ENCODE data around the gene GRIN3A.

GRIN3A gene

GRCh38 chr9:101708855-101709254 is 29.6 kb downstream of the GRIN3A start:
- no peak for TF ChIP-seq CTCF (IDR thresholded peaks at IDR 0.05; ENCODE audit: low read depth, low read length)
- Histone ChIP-seq H3K9me3 (no peaks in the 10 kb centered on the region), H3K36me3 (no peaks in the 10 kb centered on the region), H3K27me3 (no peaks in the 10 kb centered on the region), H3K4me1 (no peaks in the 10 kb centered on the region), H3K4me3 (ENCODE audit: low read depth, low read length) (no peak overlapping the region)
- DNase-seq, result no peak

GRCh38 chr9:101707721-101708120 is 30.7 kb downstream of the GRIN3A start:
- no peaks in the 10 kb centered on the region for H3K27me3 ChIP-seq
- no peaks in the 10 kb centered on the region for H3K9me3 ChIP-seq
- no peaks in the 10 kb centered on the region for H3K4me1 ChIP-seq
- TF ChIP-seq CTCF (IDR thresholded peaks at IDR 0.05; ENCODE audit: low read depth, low read length), result no peak
- DNase-seq, result no peak
- H3K4me3 ChIP-seq (ENCODE audit: low read depth, low read length), result no peak overlapping the region
- H3K36me3 ChIP-seq, result no peaks in the 10 kb centered on the region

GRCh38 chr9:101706997-101707396 is 31.4 kb downstream of the GRIN3A start:
- no peak for DNase-seq
- no peaks in the 10 kb centered on the region for H3K36me3 ChIP-seq
- no peaks in the 10 kb centered on the region for H3K9me3 ChIP-seq
- H3K4me3 ChIP-seq (ENCODE audit: low read depth, low read length), result no peak overlapping the region
- no peak for TF ChIP-seq CTCF (IDR thresholded peaks at IDR 0.05; ENCODE audit: low read depth, low read length)
- no peaks in the 10 kb centered on the region for H3K27me3 ChIP-seq
- no peaks in the 10 kb centered on the region for H3K4me1 ChIP-seq

- no peak for DNase-seq
- no peaks in the 10 kb centered on the region for H3K9me3 ChIP-seq
- H3K4me3 ChIP-seq (ENCODE audit: low read depth, low read length), result no peak overlapping the region
- H3K36me3 ChIP-seq, result no peaks in the 10 kb centered on the region
- no peaks in the 10 kb centered on the region for H3K27me3 ChIP-seq
- H3K4me1 ChIP-seq, result no peaks in the 10 kb centered on the region
- TF ChIP-seq CTCF (IDR thresholded peaks at IDR 0.05; ENCODE audit: low read depth, low read length), result no peak
These were observed 32.1 kb downstream of the GRIN3A start for GRCh38 chr9:101706261-101706798.

GRCh38 chr9:101705135-101705661 is 33.2 kb downstream of the GRIN3A start:
- H3K4me3 ChIP-seq (ENCODE audit: low read depth, low read length), result no peak overlapping the region; the same call in 1 of the 2 replicates
- TF ChIP-seq CTCF (IDR thresholded peaks at IDR 0.05; ENCODE audit: low read depth, low read length), result peak; percentile 13; the same call in 1 of the 2 replicates
- no peaks in the 10 kb centered on the region for H3K9me3 ChIP-seq
- peak; percentile 18 for DNase-seq
- H3K27me3 ChIP-seq, result no peaks in the 10 kb centered on the region
- no peaks in the 10 kb centered on the region for H3K4me1 ChIP-seq
- H3K36me3 ChIP-seq, result no peaks in the 10 kb centered on the region

GRCh38 chr9:101702257-101702656 is 36.2 kb downstream of the GRIN3A start:
- no peaks in the 10 kb centered on the region for H3K36me3 ChIP-seq
- H3K27me3 ChIP-seq, result no peaks in the 10 kb centered on the region
- no peak overlapping the region for H3K4me3 ChIP-seq (ENCODE audit: low read depth, low read length)
- TF ChIP-seq CTCF (IDR thresholded peaks at IDR 0.05; ENCODE audit: low read depth, low read length), result no peak
- no peaks in the 10 kb centered on the region for H3K4me1 ChIP-seq
- DNase-seq, result no peak
- H3K9me3 ChIP-seq, result no peaks in the 10 kb centered on the region

All from BE2C (cell line).